CD4-positive, alpha-beta memory T cell (primary cell): ENCODE measurements around the gene DHH. TPM values are rescaled to one million over a fixed set of nuclear protein-coding genes. Genes with fewer than 3 reads are reported as not detected.
"Not testable (repeated sequence)": the region's sequence is repeated elsewhere in the genome, so short reads cannot be mapped to it uniquely, and the experiment has no call there.

Experiments used
- CTCF ChIA-PET: fragments of 350-600 bp; sonication (Branson Sonifier 250); formaldehyde crosslinking; loops from one replicate; lab custom pipeline; 2021; ENCODE audit warnings: inconsistent platforms; ENCODE audit not compliant: partially characterized antibody; lab: Charles Lee
- POLR2A ChIA-PET: fragments of 350-600 bp; sonication (Branson Sonifier 250); formaldehyde crosslinking; loops from one replicate; lab custom pipeline; 2021; ENCODE audit not compliant: partially characterized antibody; lab: Charles Lee
- DNase-seq, 5 donors: peaks; one replicate each; pipeline versions ENCODE4 v3.0.0 to v3.0.0-alpha.2; 2020 to 2022; ENCODE audit warnings: mixed read lengths in 1 of 5
- H3K27ac ChIP-seq: one replicate; pipeline ENCODE4 v1.7.0; 2013; ENCODE audit warnings: low read depth, low read length
- H3K27me3 ChIP-seq: 2 replicates; pipeline ENCODE4 v1.7.0; 2013; ENCODE audit warnings: mild to moderate bottlenecking, low read length, moderate library complexity; ENCODE audit not compliant: insufficient read depth
- H3K36me3 ChIP-seq: 2 replicates; pipeline ENCODE4 v1.7.0; 2013; ENCODE audit warnings: mild to moderate bottlenecking, low read length, moderate library complexity; ENCODE audit not compliant: insufficient read depth
- H3K4me1 ChIP-seq: 2 replicates; pipeline ENCODE4 v1.7.0; 2013; ENCODE audit warnings: mild to moderate bottlenecking, low read length, moderate library complexity; ENCODE audit not compliant: insufficient read depth
- H3K4me3 ChIP-seq, 2 donors: one replicate each; pipeline ENCODE4 v1.7.0; 2013; ENCODE audit warnings: low read length in 2 of 2, mild to moderate bottlenecking in 1 of 2
- H3K9me3 ChIP-seq, 2 donors: one replicate each; pipeline ENCODE4 v1.7.0; 2013; ENCODE audit warnings: low read length in 2 of 2, control low read depth in 1 of 2; ENCODE audit not compliant: control insufficient read depth in 1 of 2
- H3K27ac Mint-ChIP-seq, 7 donors: one replicate each; pipeline ENCODE4 v1.8.0; 2020 to 2021; ENCODE audit warnings: mixed read lengths in 7 of 7, mild to moderate bottlenecking in 6 of 7, inconsistent platforms in 3 of 7, moderate library complexity in 3 of 7
- H3K27me3 Mint-ChIP-seq, 2 donors: one replicate each; pipeline ENCODE4 v1.8.0; 2020 to 2021; ENCODE audit warnings: mixed read lengths in 2 of 2
- H3K36me3 Mint-ChIP-seq, 2 donors: one replicate each; pipeline ENCODE4 v1.8.0; 2020 to 2021; ENCODE audit warnings: mixed read lengths in 2 of 2, inconsistent platforms in 1 of 2, mild to moderate bottlenecking in 1 of 2
- H3K4me1 Mint-ChIP-seq, 4 donors: one replicate each; pipeline ENCODE4 v1.8.0; 2020 to 2021; ENCODE audit warnings: mixed read lengths in 4 of 4, mild to moderate bottlenecking in 1 of 4
- H3K4me3 Mint-ChIP-seq, 8 donors: one replicate each; pipeline ENCODE4 v1.8.0; 2020 to 2021; ENCODE audit warnings: mixed read lengths in 8 of 8, mild to moderate bottlenecking in 7 of 8, moderate library complexity in 6 of 8, inconsistent platforms in 3 of 8
- H3K9me3 Mint-ChIP-seq, 8 donors: one replicate each; pipeline ENCODE4 v1.8.0; 2020 to 2021; ENCODE audit warnings: mixed read lengths in 8 of 8, mild to moderate bottlenecking in 5 of 8, inconsistent platforms in 3 of 8, moderate library complexity in 1 of 8
- intact Hi-C: fragments of 100-400 bp; cut with micrococcal nuclease; formaldehyde crosslinking; loops from one replicate; pipeline ENCODE4 v1.15.1; 2023
- polyA plus RNA-seq, 2 donors: library from polyadenylated mRNA; unstranded; fragments of 300-500 nt; fragmentation: Illumina TruSeq; gene quantifications; one replicate each; pipeline ENCODE4 v1.2.3, GENCODE V29; 2021
- total RNA-seq, 2 experiments: library from RNA; stranded (reverse); gene quantifications; one replicate each; pipeline ENCODE4 v1.2.3, GENCODE V29; 2021

Gene DHH
- total and polyA plus RNA-seq, 4 experiments from 2014 or later: 0.35 to 0.44 TPM; not detected in 2

DNA sequence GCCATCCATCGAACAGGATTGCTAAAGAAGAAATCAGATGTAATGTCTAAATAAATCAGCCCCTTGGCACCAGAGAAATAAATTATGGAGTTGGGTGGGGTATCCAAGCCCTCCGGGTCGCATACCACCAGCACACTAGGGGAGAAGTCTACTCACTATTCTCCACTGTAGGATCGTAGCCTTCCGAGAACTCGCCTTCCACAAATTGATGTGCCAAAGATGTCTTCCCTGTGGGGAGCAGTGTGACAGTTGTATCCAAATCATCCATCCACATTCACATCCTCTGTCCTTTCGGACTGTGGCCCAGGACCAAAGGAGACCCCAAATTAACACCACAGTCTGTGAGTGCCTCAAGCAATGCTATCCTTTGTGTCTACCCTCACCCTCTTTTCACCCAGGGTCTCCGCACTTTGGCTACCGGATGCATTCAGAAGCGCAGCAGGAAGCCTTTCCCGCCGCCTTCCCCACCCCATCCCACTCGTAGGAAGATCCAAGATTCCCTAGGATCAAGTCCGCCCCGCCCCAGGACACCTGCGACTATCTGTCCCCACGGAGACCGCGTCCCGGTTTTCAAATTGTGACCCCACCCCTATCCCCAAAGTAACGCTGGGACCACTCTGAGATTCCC lies 25.6 kb downstream of the DHH start:
- ChIA-PET POLR2A (interaction anchor here (1.0 to 2.2 kb wide), 13 partner anchors 9 to 166 kb away, joined by 3 to 40 read pairs (median 8); partner anchors contain the start of genes DHH, KMT2D, LMBR1L and TUBA1A), CTCF (interaction anchor here (0.9 to 7.5 kb wide), 10 partner anchors 9 to 163 kb away, joined by 3 to 221 read pairs (median 4); partner anchors contain the start of genes DHH and KMT2D)
- Mint-ChIP-seq H3K4me1 (peaks cover 9 to 21% (median 17%) of the 10 kb centered on the region in 4 donors), H3K36me3 (peaks cover 4 to 5% of the 10 kb centered on the region in 2 donors), H3K27me3 (no peaks in the 10 kb centered on the region), H3K27ac (peak overlapping the region; percentile 87 to 98 (median 94)), H3K9me3 (no peaks in the 10 kb centered on the region), H3K4me3 (peak overlapping the region; percentile 92 to 99 (median 94))
- Histone ChIP-seq H3K36me3 (no peaks in the 10 kb centered on the region), H3K9me3 (no peaks in the 10 kb centered on the region), H3K4me1 (peaks cover 13% of the 10 kb centered on the region), H3K4me3 (peak overlapping the region; percentile 69 to 77), H3K27ac (peak overlapping the region; percentile 71), H3K27me3 (no peaks in the 10 kb centered on the region)
- intact Hi-C loops: loop anchor here (1.0 kb wide), 1 partner anchor 19 kb away; no protein-coding TSS in a partner anchor
- DNase-seq: no peak

DNA sequence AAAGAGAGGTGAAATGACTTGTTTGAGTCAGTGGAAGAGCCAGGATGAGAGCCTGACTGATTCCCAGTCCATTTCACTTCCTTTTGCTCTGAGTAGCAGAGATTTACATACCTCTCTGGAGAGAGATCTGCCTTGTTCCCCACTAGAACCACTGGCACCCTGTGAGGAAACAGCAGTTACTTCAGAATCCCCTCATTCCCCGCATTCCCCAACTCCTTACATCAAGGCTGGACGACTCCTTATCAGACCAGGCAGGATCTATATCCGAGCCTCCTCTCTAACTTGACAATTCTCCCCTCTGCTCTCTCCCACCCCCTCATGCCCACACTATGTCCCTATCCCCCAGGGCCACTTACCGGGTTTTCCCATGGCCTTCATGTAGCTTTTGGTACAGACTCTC lies 28.5 kb downstream of the DHH start:
- DNase-seq: no peak
- H3K4me3 Mint-ChIP-seq: peak overlapping the region in 1 of 8 donors; percentile 56
- POLR2A ChIA-PET: interaction anchor here (0.5 to 2.6 kb wide), 5 partner anchors 13 to 158 kb away, joined by 3 to 9 read pairs (median 4); partner anchors contain the start of gene TUBA1A
- Histone ChIP-seq H3K4me3 (no peak overlapping the region), H3K36me3 (no peaks in the 10 kb centered on the region), H3K4me1 (peaks cover 19% of the 10 kb centered on the region), H3K27ac (no peak overlapping the region), H3K27me3 (no peaks in the 10 kb centered on the region), H3K9me3 (no peaks in the 10 kb centered on the region)
- H3K27ac Mint-ChIP-seq: peak overlapping the region in 1 of 7 donors; percentile 41
- no peaks in the 10 kb centered on the region for H3K9me3 Mint-ChIP-seq
- CTCF ChIA-PET: interaction anchor here (0.6 to 7.5 kb wide), 8 partner anchors 11 to 169 kb away, joined by 4 to 221 read pairs (median 14); partner anchors contain the start of gene DHH
- no peaks in the 10 kb centered on the region for H3K27me3 Mint-ChIP-seq
- H3K36me3 Mint-ChIP-seq: peaks cover 4 to 9% of the 10 kb centered on the region in 2 donors
- H3K4me1 Mint-ChIP-seq: peaks cover 16 to 29% (median 25%) of the 10 kb centered on the region in 4 donors
- intact Hi-C loops: no loop called here

DNA sequence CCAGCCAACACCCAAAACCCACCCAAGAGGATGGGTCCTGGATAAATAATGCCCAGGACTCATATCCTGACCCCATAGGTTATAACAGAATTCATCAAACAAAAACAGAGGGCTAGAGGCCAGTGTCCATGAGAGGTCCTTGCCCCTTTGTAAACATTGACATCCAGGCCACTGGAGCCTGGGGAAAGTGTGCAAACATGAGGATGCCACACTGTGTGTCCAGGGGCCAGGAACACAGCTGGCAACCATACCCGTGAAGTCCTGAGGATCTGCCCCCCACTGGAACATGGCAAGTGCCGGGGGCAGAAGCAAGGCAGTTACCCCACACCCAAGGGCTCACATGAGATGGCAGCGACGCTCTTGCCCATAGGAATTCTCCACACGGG lies 29.8 kb downstream of the DHH start:
- ChIA-PET POLR2A (interaction anchor here (0.6 to 2.6 kb wide), 12 partner anchors 11 to 295 kb away, joined by 3 to 12 read pairs (median 7); partner anchors contain the start of genes DHH, LMBR1L, TUBA1A and TUBA1B), CTCF (interaction anchor here (0.7 to 7.5 kb wide), 25 partner anchors 9 to 555 kb away, joined by 3 to 221 read pairs (median 6); partner anchors contain the start of genes DHH, LMBR1L, TUBA1A and TUBA1B)
- H3K9me3 ChIP-seq: no peaks in the 10 kb centered on the region
- H3K4me3 ChIP-seq: no peak overlapping the region
- Mint-ChIP-seq H3K9me3 (peaks cover 0 to 1% (median 0%) of the 10 kb centered on the region in 8 donors), H3K27me3 (no peaks in the 10 kb centered on the region), H3K27ac (peak overlapping the region in 2 of 7 donors; percentile 13 to 50), H3K4me3 (no peak overlapping the region), H3K4me1 (peaks cover 14 to 30% (median 22%) of the 10 kb centered on the region in 4 donors), H3K36me3 (peaks cover 4 to 13% of the 10 kb centered on the region in 2 donors)
- no peaks in the 10 kb centered on the region for H3K27me3 ChIP-seq
- peaks cover 17% of the 10 kb centered on the region for H3K4me1 ChIP-seq
- no peak for DNase-seq
- H3K36me3 ChIP-seq: no peaks in the 10 kb centered on the region
- H3K27ac ChIP-seq: no peak overlapping the region
- intact Hi-C loops: loop anchor here (1.0 to 5.0 kb wide), 5 partner anchors 24 to 171 kb away; partner anchors contain the start of gene DDN

DNA sequence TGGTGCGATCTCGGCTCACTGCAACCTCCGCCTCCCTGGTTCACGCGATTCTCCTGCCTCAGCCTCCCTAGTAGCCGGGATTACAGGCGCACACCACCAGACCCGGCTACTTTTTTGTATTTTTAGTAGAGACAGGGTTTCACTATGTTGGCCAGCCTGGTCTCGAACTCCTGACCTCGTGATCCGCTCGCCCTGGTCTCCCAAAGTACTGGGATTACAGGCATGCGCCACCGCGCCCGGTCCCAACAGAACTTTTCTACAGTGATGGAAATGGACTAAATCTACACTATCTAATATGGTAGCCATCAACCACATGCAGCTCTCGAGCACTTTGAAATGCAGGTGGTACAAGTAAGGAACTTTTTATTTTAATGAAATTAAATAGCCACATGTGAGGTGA lies 32.7 kb downstream of the DHH start:
- H3K36me3 Mint-ChIP-seq: peaks cover 4 to 17% of the 10 kb centered on the region in 2 donors
- peak overlapping the region in 4 of 8 donors; percentile 25 to 69 (median 43) for H3K4me3 Mint-ChIP-seq
- H3K9me3 ChIP-seq, H3K4me3 ChIP-seq, H3K9me3 Mint-ChIP-seq, H3K27ac ChIP-seq, POLR2A ChIA-PET, H3K27me3 Mint-ChIP-seq, H3K36me3 ChIP-seq, DNase-seq, H3K27me3 ChIP-seq: not testable (repeated sequence)
- peaks cover 32% of the 10 kb centered on the region for H3K4me1 ChIP-seq
- peak overlapping the region in 1 of 7 donors; percentile 98 for H3K27ac Mint-ChIP-seq
- H3K4me1 Mint-ChIP-seq: peaks cover 28 to 46% (median 35%) of the 10 kb centered on the region in 4 donors
- intact Hi-C loops: loop anchor here (2.0 to 5.0 kb wide), 2 partner anchors 65 to 69 kb away; partner anchors contain the start of genes DDN and TUBA1B
- CTCF ChIA-PET: interaction anchor here (2.6 to 7.5 kb wide), 4 partner anchors 12 to 174 kb away, joined by 14 to 221 read pairs (median 20); partner anchors contain the start of gene DHH

DNA sequence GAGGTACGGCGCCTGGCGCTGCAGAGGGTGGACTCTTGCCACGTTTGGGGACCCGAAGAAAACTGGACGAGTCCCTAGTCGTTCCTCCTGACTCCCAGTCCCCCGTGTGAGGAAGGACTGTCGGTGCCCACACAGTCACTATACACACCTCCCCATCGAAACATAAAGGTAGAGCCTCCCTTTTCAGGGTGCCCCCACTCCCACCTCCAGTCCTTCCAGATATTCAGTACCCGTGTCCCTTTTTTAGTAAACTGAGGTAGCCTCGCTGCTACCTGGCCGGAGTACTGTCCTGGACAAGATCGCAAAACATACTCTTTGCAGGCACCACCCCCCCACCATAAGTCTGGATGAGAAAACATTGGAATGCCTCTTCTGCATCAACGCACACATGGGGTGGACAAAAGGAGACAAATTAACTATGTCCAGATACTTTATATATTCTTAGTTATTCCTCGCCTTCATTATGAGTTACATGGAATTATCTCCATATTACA lies 33.4 kb downstream of the DHH start:
- H3K9me3 Mint-ChIP-seq: peaks cover 0 to 1% (median 0%) of the 10 kb centered on the region in 8 donors
- intact Hi-C loops: loop anchor here (2.0 to 5.0 kb wide), 2 partner anchors 64 to 70 kb away; partner anchors contain the start of genes DDN and TUBA1B
- CTCF ChIA-PET: interaction anchor here (7.5 kb wide), 1 partner anchor 35 kb away, joined by 221 read pairs; the partner anchor contains the start of gene DHH
- peaks cover 36 to 53% (median 42%) of the 10 kb centered on the region in 4 donors for H3K4me1 Mint-ChIP-seq
- H3K4me3 Mint-ChIP-seq: peak overlapping the region; percentile 92 to 96 (median 95)
- H3K36me3 Mint-ChIP-seq: peaks cover 4 to 19% of the 10 kb centered on the region in 2 donors
- peak overlapping the region; percentile 87 to 99 (median 98) for H3K27ac Mint-ChIP-seq
- no peaks in the 10 kb centered on the region for H3K27me3 Mint-ChIP-seq
- peak overlapping the region; percentile 93 to 97 for H3K4me3 ChIP-seq
- peak in 1 of 5 donors; percentile 9 for DNase-seq
- peak overlapping the region; percentile 90 for H3K27ac ChIP-seq
- H3K36me3 ChIP-seq: no peaks in the 10 kb centered on the region
- no peaks in the 10 kb centered on the region for H3K9me3 ChIP-seq
- H3K4me1 ChIP-seq: peaks cover 40% of the 10 kb centered on the region
- no peaks in the 10 kb centered on the region for H3K27me3 ChIP-seq
- POLR2A ChIA-PET: interaction anchor here (1.3 to 2.3 kb wide), 4 partner anchors 8 to 127 kb away, joined by 4 to 24 read pairs (median 14); partner anchors contain the start of genes RHEBL1, TUBA1A and TUBA1B

DNA sequence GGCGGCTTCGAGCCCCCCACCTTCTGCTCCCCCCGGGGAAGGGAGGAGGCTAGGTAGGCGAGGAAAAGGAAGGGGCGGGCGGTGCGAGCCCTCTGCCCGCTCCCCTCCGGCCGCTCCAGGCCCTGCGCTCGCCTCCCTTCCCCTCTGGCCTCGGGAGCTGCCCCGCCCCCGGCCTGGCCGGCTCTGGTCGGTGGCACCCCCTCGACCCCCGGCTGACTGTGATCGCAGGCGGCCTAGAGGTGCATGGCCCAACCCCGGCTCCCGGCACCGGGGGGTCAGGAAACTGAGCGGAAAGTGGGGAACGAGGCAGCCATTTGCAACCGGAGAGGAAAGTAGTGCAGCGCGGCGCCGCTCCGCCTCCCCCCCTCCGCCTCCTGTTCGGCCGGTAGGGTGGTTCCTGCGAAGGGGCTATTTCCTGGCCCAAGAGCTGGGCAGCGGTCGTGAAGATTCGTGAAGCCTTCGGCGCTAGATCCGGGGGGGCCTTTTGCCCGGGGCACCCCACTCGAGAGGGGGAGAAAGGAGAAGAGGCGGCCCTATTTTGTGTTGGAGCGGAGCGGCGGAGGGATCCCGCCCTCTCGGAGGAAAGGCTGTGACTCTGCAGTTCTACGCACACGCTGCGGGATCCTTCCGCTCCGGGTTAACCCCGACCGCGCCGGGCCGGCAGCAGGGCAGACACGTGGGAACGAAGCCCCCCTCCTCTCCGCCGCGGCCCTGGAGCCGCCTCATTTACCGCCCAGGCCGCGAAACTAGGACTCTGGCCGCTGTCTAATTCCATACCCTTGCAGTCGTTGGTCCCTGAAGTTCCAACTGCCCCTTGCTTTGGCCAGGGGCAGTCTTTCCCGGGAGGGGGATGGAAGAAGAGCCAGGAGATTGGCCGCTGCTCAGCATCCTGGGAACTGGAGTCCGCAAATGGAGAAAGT lies 34.1 kb downstream of the DHH start, which contains the start of gene KMT2D:
Gene KMT2D (minus strand): TSS at position 558 of the 920 bp plus-strand sequence. CDS start 5,470 bp downstream, outside the sequence.
- POLR2A ChIA-PET: interaction anchor here (0.6 to 2.3 kb wide), 14 partner anchors 9 to 306 kb away, joined by 3 to 24 read pairs (median 4); partner anchors contain the start of genes ARF3, LMBR1L, PRKAG1 and RHEBL1
- Mint-ChIP-seq H3K4me1 (peaks cover 43 to 60% (median 49%) of the 10 kb centered on the region in 4 donors), H3K27ac (peak within 1 kb of the TSS; percentile 95 to 99 (median 98)), H3K9me3 (peaks cover 0 to 1% (median 0%) of the 10 kb centered on the region in 8 donors), H3K4me3 (peak within 1 kb of the TSS; percentile 94 to 96 (median 95)), H3K36me3 (peaks cover 4 to 25% of the 10 kb centered on the region in 2 donors), H3K27me3 (no peaks in the 10 kb centered on the region)
- CTCF ChIA-PET: interaction anchor here (1.4 kb wide), 2 partner anchors 9 to 70 kb away, joined by 3 to 4 read pairs; partner anchors contain the start of genes RHEBL1 and TUBA1B
- H3K27ac ChIP-seq: peak within 1 kb of the TSS; percentile 90
- intact Hi-C loops: loop anchor here (1.0 to 5.0 kb wide), 4 partner anchors 10 to 129 kb away; partner anchors contain the start of genes DDN, TUBA1A and TUBA1B
- no peaks in the 10 kb centered on the region for H3K9me3 ChIP-seq
- H3K4me3 ChIP-seq: peak within 1 kb of the TSS; percentile 93 to 97
- DNase-seq: peak; percentile 89 to 93 (median 92)
- peaks cover 47% of the 10 kb centered on the region for H3K4me1 ChIP-seq
- no peaks in the 10 kb centered on the region for H3K36me3 ChIP-seq
- H3K27me3 ChIP-seq: no peaks in the 10 kb centered on the region
